ENCODE measurements around the gene MAD1L1.

- TF ChIP-seq SP4 (IDR thresholded peaks at IDR 0.05; ENCODE audit: low read length) = no peak
- no peak for TF ChIP-seq RAD21 (IDR thresholded peaks at IDR 0.05 in 1 of 2, conservative IDR thresholded peaks at IDR 0.05 in 1 of 2; ENCODE audit: low read depth in 2 of 2, low read length in 2 of 2)
- no peak for TF ChIP-seq SRF (IDR thresholded peaks at IDR 0.05; ENCODE audit: low read depth, low read length)
- TF ChIP-seq CTCF (IDR thresholded peaks at IDR 0.05; ENCODE audit: control extremely low read depth in 1 of 3, insufficient read depth in 1 of 3, low read depth in 1 of 3, low read length in 3 of 3) = no peak
- no peak for TF ChIP-seq CHD2 (IDR thresholded peaks at IDR 0.05; ENCODE audit: low read length)
- TF ChIP-seq EP300 (IDR thresholded peaks at IDR 0.05; ENCODE audit: borderline replicate concordance in 1 of 2, low read depth in 2 of 2, low read length in 2 of 2) = no peak
- no peak for TF ChIP-seq EZH2 (IDR thresholded peaks at IDR 0.05; ENCODE audit: low read depth, low read length, severe bottlenecking)
Observed at GRCh38 chr7:2223321-2223720, 9.4 kb downstream of the MAD1L1 start.
